K562 (cell line): ENCODE data around the gene DEPDC1B. TPM values are rescaled to one million over a fixed set of nuclear protein-coding genes. Genes with fewer than 3 reads are reported as not detected.

Experiments
- ATAC-seq: fragments of 200-7000 bp; cut with Tn5 transposase; 3 replicates; pipeline ENCODE4 v1.9.1; 2020; ENCODE audit warnings: moderate library complexity
- BruUV-seq: library from RNA; stranded (reverse); fragments of 400-500 nt; replicated peaks from 2 replicates; lab custom pipeline; 2021; lab: Mats Ljungman, UMichigan
- CTCF ChIA-PET: fragments of 300-600 bp; formaldehyde crosslinking; extraction: SDS; loops from one replicate; lab custom pipeline; 2021; ENCODE audit warnings: low intra/inter-chr PET ratio; lab: Yijun Ruan, JAX
- POLR2A ChIA-PET: fragments of 300-600, 350-650 bp; sonication (Branson Sonifier 250); formaldehyde crosslinking; extraction: SDS; loops from one replicate; lab custom pipeline; 2021; ENCODE audit warnings: antibody characterized with exemption, inconsistent platforms; lab: Yijun Ruan, JAX
- DNase-seq, 4 experiments: peaks; one replicate each; pipeline versions ENCODE4 v3.0.0 to v3.0.0-alpha.2; 2011 to 2018; ENCODE audit warnings: low spot score in 3 of 4, mixed read lengths in 3 of 4; ENCODE audit errors: extremely low read depth in 1 of 4
- FAIRE-seq: peaks from 2 replicates; lab custom pipeline; 2011; peaks lifted over from hg19 to GRCh38; lab: Jason Lieb, UNC
- H2AFZ ChIP-seq: 2 replicates; pipeline ENCODE4 v1.6.0; 2011; ENCODE audit warnings: low read depth, low read length, control low read depth, inconsistent platforms
- H3K27ac ChIP-seq: fragments of 200-600 bp; 3 replicates; pipeline ENCODE4 v1.8.0; 2011; ENCODE audit warnings: low read depth, mild to moderate bottlenecking, control low read depth, inconsistent platforms, low read length, moderate library complexity, mixed read lengths; ENCODE audit errors: extremely low read depth
- H3K27me3 ChIP-seq, 2 experiments: fragments of 300-600 bp in 1 of 2; 2 replicates in 1 of 2; 3 replicates in 1 of 2; pipeline versions ENCODE4 v1.6.0 to v1.8.0; 2011; ENCODE audit warnings: inconsistent platforms in 2 of 2, low read length in 2 of 2, mild to moderate bottlenecking in 1 of 2, mixed read lengths in 1 of 2, moderate library complexity in 1 of 2; ENCODE audit not compliant: control insufficient read depth in 2 of 2, insufficient read depth in 2 of 2
- H3K36me3 ChIP-seq: fragments of 300-600 bp; 3 replicates; pipeline ENCODE4 v1.8.0; 2011; ENCODE audit warnings: mild to moderate bottlenecking, low read length, inconsistent platforms; ENCODE audit not compliant: control insufficient read depth, insufficient read depth
- H3K4me1 ChIP-seq, 2 experiments: fragments of 200-600 bp in 1 of 2; replicated peaks in 1 of 2; 2 replicates in 1 of 2; 3 replicates in 1 of 2; pipeline versions ENCODE4 v1.5.1 to v1.8.0; 2011; ENCODE audit warnings: inconsistent platforms in 2 of 2, low read length in 2 of 2, mild to moderate bottlenecking in 1 of 2, mixed read lengths in 1 of 2, moderate library complexity in 1 of 2; ENCODE audit not compliant: control insufficient read depth in 2 of 2, insufficient read depth in 2 of 2
- H3K4me2 ChIP-seq: 2 replicates; pipeline ENCODE4 v1.6.1; 2011; ENCODE audit warnings: low read length, control low read depth, inconsistent platforms, mixed read lengths; ENCODE audit not compliant: insufficient read depth
- H3K4me3 ChIP-seq: fragments of 200-600 bp; sonication (generic), shearing (Covaris generic); 2 replicates; pipeline ENCODE4 v1.5.1; 2016; ENCODE audit warnings: control low read depth, inconsistent platforms
- H3K79me2 ChIP-seq: fragments of 200-600 bp; 3 replicates; pipeline ENCODE4 v1.8.0; 2011; ENCODE audit warnings: low read length, inconsistent platforms; ENCODE audit not compliant: control insufficient read depth, insufficient read depth
- H3K9ac ChIP-seq, 2 experiments: 2 replicates each; pipeline versions ENCODE4 v1.6.0 to v1.6.1; 2011; ENCODE audit warnings: low read depth in 2 of 2, low read length in 2 of 2, control low read depth in 1 of 2, inconsistent platforms in 1 of 2, mild to moderate bottlenecking in 1 of 2, mixed read lengths in 1 of 2; ENCODE audit not compliant: insufficient read depth in 1 of 2
- H3K9me1 ChIP-seq: one replicate; pipeline ENCODE4 v1.6.0; 2011; ENCODE audit warnings: inconsistent platforms, mild to moderate bottlenecking, low read length, moderate library complexity; ENCODE audit not compliant: control insufficient read depth, insufficient read depth
- H3K9me3 ChIP-seq: replicated peaks from 2 replicates; pipeline ENCODE4 v1.5.1; 2011; ENCODE audit warnings: low read depth, low read length, inconsistent platforms; ENCODE audit not compliant: control insufficient read depth, insufficient read depth
- H4K20me1 ChIP-seq: replicated peaks from 2 replicates; pipeline ENCODE4 v1.6.1; 2011; ENCODE audit warnings: low read length, inconsistent platforms, mixed read lengths; ENCODE audit not compliant: control insufficient read depth, insufficient read depth
- DLX4 ChIP-seq: fragments of 250-450 bp; sonication (Bioruptor Pico); IDR thresholded peaks from 2 replicates; pipeline ENCODE4 v1.6.1; 2021; ENCODE audit warnings: mild to moderate bottlenecking
- JUN ChIP-seq, 2 experiments: sonication (generic) in 1 of 2; formaldehyde crosslinking in 1 of 2; IDR thresholded peaks; 2 replicates each; pipeline versions ENCODE4 v1.6.1 to v1.8.0; 2012 to 2022; ENCODE audit warnings: borderline replicate concordance in 2 of 2, mild to moderate bottlenecking in 2 of 2, improper control_type of control experiment in 1 of 2, low read depth in 1 of 2, low read length in 1 of 2, missing genetic modification reagents in 1 of 2
- PTTG1 ChIP-seq: fragments of 450-650 bp; IDR thresholded peaks from 2 replicates; pipeline ENCODE4 v1.6.1; 2016; ENCODE audit warnings: low read depth, mild to moderate bottlenecking, missing genetic modification characterization, missing compliant biosample characterization
- SNIP1 ChIP-seq: fragments of 450-650 bp; IDR thresholded peaks from 2 replicates; pipeline ENCODE4 v1.7.1; 2017; ENCODE audit warnings: low read depth, mild to moderate bottlenecking
- TCF3 ChIP-seq: sonication (generic); formaldehyde crosslinking; IDR thresholded peaks from 2 replicates; pipeline ENCODE4 v1.4.0; 2020; ENCODE audit warnings: mild to moderate bottlenecking, missing genetic modification reagents
- THRB ChIP-seq: fragments of 450-650 bp; formaldehyde crosslinking; conservative IDR thresholded peaks from 2 replicates; pipeline ENCODE4 v1.4.0; 2022; ENCODE audit warnings: mild to moderate bottlenecking, missing genetic modification characterization
- WGBS: fragments of 100-300 bp; shearing (Covaris generic); methylation state at CpG from one replicate; pipeline ENCODE4 v1.1.6; 2016; ENCODE audit warnings: low coverage, mixed read lengths; ENCODE audit not compliant: insufficient coverage; ENCODE audit errors: missing lambda C conversion rate; 5-methylcytosine and 5-hydroxymethylcytosine counted together
- in situ Hi-C: fragments of 300-500 bp; cut with MboI; formaldehyde crosslinking; loops from 4 replicates; pipeline ENCODE4 v1.15.0; 2018; ENCODE audit warnings: inconsistent platforms, mixed read lengths
- intact Hi-C: fragments of 100-400 bp; cut with micrococcal nuclease; formaldehyde crosslinking; loops from 2 replicates; pipeline ENCODE4 v1.14.2; 2022
- polyA plus RNA-seq, 8 experiments: library from polyadenylated mRNA; depleted of rRNA in 4 of 8; stranded (reverse) in 5 of 8; unstranded in 3 of 8; fragments of >200 nt; fragmentation: Nextera tagmentation in 2 of 8; fragmentation: Illumina TruSeq in 1 of 8; extraction: Ambion mirVana in 2 of 8; extraction: Trizol in 1 of 8; gene quantifications; 2 replicates each; pipeline versions ENCODE4 v1.2.1 to v1.2.3, GENCODE V29; 2011 to 2014; ENCODE audit warnings: inconsistent platforms in 1 of 8, missing spikeins in 1 of 8
- total RNA-seq, 7 experiments: library from RNA; depleted of rRNA in 6 of 7; stranded (reverse); fragments of >200 nt in 6 of 7; fragmentation: Illumina TruSeq in 2 of 7; extraction: Trizol in 2 of 7; gene quantifications; 2 replicates each; pipeline versions ENCODE4 v1.2.1 to v1.2.3, GENCODE V29; 2011 to 2021; ENCODE audit warnings: low replicate concordance in 1 of 7
- TF ChIP-seq, protein P1 (sequence below): sonication (generic); formaldehyde crosslinking; IDR thresholded peaks from 2 replicates; pipeline ENCODE4 v1.8.1; 2023; ENCODE audit warnings: mild to moderate bottlenecking, missing genetic modification reagents
- TF ChIP-seq, protein P2 (sequence below): fragments of 450-650 bp; IDR thresholded peaks from 2 replicates; pipeline ENCODE4 v1.6.1; 2018; ENCODE audit not compliant: partially characterized antibody
- TF ChIP-seq, protein P3 (sequence below): fragments of 250-450 bp; sonication (Bioruptor Pico); IDR thresholded peaks from 2 replicates; pipeline ENCODE4 v1.8.0; 2021; ENCODE audit warnings: borderline replicate concordance, mild to moderate bottlenecking, moderate library complexity; ENCODE audit not compliant: poor library complexity, severe bottlenecking

Gene DEPDC1B
- total and polyA plus RNA-seq, 9 of the 15 experiments (the other 6 are each of a cell fraction or from before 2014, with no cell fraction given), result 36.0 to 67.2 (median 44.5) TPM

DNA sequence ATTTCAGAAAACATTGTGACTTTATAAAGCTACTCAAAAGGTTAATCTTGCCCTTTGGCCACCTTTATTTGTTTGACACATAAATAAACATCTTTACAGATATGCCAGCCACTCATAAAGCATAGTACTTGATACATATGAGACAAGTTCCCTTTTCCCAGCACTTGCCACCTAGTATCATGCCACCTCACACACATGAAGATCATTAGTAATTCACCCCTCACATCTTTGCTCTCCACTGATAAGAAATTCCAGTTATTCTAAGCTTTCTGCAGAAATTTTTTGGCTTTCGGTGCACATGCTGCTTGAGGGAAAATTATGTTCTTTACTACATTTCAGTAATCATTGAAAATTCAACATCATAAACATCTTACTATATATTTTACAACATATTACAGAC, 59.1 kb downstream of the DEPDC1B start:
- H3K27me3 ChIP-seq, result no peaks in the 10 kb centered on the region
- ChIA-PET CTCF (no interaction called here), POLR2A (interaction anchor here (0.9 kb wide), 1 partner anchor 8 kb away, joined by 3 read pairs; no protein-coding TSS in a partner anchor)
- ATAC-seq (no peak), DNase-seq (no peak), FAIRE-seq (no peak)
- 100% methylated on average over 1 of the region's 1 CpG for WGBS
- in situ Hi-C loops (no loop called here), intact Hi-C loops (no loop called here)
- H2AFZ ChIP-seq, result no peak overlapping the region
- H3K4me2 ChIP-seq, result no peak overlapping the region
- H3K79me2 ChIP-seq, result no peaks in the 10 kb centered on the region
- H3K9me1 ChIP-seq, result no peaks in the 10 kb centered on the region
- H3K27ac ChIP-seq, result no peak overlapping the region
- BruUV-seq, result no TSS peak
- H3K4me3 ChIP-seq, result no peak overlapping the region
- no peaks in the 10 kb centered on the region for H3K4me1 ChIP-seq
- no peaks in the 10 kb centered on the region for H4K20me1 ChIP-seq
- peaks cover 53% of the 10 kb centered on the region for H3K36me3 ChIP-seq
- H3K9me3 ChIP-seq, result no peaks in the 10 kb centered on the region
- no peak overlapping the region for H3K9ac ChIP-seq
- TF ChIP-seq, protein P1, sequence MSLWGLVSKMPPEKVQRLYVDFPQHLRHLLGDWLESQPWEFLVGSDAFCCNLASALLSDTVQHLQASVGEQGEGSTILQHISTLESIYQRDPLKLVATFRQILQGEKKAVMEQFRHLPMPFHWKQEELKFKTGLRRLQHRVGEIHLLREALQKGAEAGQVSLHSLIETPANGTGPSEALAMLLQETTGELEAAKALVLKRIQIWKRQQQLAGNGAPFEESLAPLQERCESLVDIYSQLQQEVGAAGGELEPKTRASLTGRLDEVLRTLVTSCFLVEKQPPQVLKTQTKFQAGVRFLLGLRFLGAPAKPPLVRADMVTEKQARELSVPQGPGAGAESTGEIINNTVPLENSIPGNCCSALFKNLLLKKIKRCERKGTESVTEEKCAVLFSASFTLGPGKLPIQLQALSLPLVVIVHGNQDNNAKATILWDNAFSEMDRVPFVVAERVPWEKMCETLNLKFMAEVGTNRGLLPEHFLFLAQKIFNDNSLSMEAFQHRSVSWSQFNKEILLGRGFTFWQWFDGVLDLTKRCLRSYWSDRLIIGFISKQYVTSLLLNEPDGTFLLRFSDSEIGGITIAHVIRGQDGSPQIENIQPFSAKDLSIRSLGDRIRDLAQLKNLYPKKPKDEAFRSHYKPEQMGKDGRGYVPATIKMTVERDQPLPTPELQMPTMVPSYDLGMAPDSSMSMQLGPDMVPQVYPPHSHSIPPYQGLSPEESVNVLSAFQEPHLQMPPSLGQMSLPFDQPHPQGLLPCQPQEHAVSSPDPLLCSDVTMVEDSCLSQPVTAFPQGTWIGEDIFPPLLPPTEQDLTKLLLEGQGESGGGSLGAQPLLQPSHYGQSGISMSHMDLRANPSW (CRISPR knock-in tag), result no peak
- TF ChIP-seq TCF3, result no peak
- TF ChIP-seq, protein P2, sequence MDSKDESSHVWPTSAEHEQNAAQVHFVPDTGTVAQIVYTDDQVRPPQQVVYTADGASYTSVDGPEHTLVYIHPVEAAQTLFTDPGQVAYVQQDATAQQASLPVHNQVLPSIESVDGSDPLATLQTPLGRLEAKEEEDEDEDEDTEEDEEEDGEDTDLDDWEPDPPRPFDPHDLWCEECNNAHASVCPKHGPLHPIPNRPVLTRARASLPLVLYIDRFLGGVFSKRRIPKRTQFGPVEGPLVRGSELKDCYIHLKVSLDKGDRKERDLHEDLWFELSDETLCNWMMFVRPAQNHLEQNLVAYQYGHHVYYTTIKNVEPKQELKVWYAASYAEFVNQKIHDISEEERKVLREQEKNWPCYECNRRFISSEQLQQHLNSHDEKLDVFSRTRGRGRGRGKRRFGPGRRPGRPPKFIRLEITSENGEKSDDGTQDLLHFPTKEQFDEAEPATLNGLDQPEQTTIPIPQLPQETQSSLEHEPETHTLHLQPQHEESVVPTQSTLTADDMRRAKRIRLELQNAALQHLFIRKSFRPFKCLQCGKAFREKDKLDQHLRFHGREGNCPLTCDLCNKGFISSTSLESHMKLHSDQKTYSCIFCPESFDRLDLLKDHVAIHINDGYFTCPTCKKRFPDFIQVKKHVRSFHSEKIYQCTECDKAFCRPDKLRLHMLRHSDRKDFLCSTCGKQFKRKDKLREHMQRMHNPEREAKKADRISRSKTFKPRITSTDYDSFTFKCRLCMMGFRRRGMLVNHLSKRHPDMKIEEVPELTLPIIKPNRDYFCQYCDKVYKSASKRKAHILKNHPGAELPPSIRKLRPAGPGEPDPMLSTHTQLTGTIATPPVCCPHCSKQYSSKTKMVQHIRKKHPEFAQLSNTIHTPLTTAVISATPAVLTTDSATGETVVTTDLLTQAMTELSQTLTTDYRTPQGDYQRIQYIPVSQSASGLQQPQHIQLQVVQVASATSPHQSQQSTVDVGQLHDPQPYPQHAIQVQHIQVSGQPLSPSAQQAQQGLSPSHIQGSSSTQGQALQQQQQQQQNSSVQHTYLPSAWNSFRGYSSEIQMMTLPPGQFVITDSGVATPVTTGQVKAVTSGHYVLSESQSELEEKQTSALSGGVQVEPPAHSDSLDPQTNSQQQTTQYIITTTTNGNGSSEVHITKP, result no peak
- TF ChIP-seq JUN (IDR thresholded peaks at IDR 0.05; ENCODE audit: borderline replicate concordance, low read depth, low read length), result no peak
- TF ChIP-seq JUN (CRISPR knock-in tag; IDR thresholded peaks at IDR 0.05; ENCODE audit: borderline replicate concordance), result no peak
- no peak for TF ChIP-seq DLX4 (CRISPR knock-in tag)
- TF ChIP-seq, protein P3, sequence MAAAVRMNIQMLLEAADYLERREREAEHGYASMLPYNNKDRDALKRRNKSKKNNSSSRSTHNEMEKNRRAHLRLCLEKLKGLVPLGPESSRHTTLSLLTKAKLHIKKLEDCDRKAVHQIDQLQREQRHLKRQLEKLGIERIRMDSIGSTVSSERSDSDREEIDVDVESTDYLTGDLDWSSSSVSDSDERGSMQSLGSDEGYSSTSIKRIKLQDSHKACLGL (CRISPR knock-in tag), result no peak
- TF ChIP-seq SNIP1, result no peak
- no peak for TF ChIP-seq PTTG1 (tag)
- no peak for TF ChIP-seq THRB
